ENCODE measurements around the gene CRYL1. TPM values are rescaled to one million over a fixed set of nuclear protein-coding genes. Genes with fewer than 3 reads are reported as not detected.

Gene CRYL1
- total RNA-seq, 3 donors from 2014 or later (not counting 1 experiment from before 2014, with no cell fraction given), result 13.4 to 15.8 (median 14.9) TPM

GRCh38 chr13:20412691-20413355 lies 112.8 kb downstream of the CRYL1 start:
- Mint-ChIP-seq H3K27me3 (ENCODE audit: low read depth in 2 of 2) (peaks cover 0 to 21% of the 10 kb centered on the region in 2 donors), H3K27ac (peak overlapping the region; percentile 9 to 36), H3K4me3 (no peak overlapping the region), H3K36me3 (no peaks in the 10 kb centered on the region), H3K9me3 (no peaks in the 10 kb centered on the region), H3K4me1 (peaks cover 21% of the 10 kb centered on the region in 2 donors)
- no peak for ATAC-seq
- intact Hi-C loops (cut with micrococcal nuclease), result no loop called here
- Histone ChIP-seq H3K27me3 (ENCODE audit: control insufficient read depth, insufficient read depth, low read length) (peaks cover 3% of the 10 kb centered on the region), H3K4me1 (ENCODE audit: control insufficient read depth, insufficient read depth, low read length) (peaks cover 18% of the 10 kb centered on the region), H3K4me3 (ENCODE audit: low read length) (no peak overlapping the region), H3K9me3 (ENCODE audit: control insufficient read depth, insufficient read depth, low read length) (no peaks in the 10 kb centered on the region), H3K27ac (ENCODE audit: low read length) (no peak overlapping the region), H3K36me3 (ENCODE audit: control insufficient read depth, insufficient read depth, low read length) (no peaks in the 10 kb centered on the region)
- WGBS (ENCODE audit: insufficient coverage), result 77% methylated on average over 7 of the region's 7 CpGs
- peak in 1 of 2 donors; percentile 42 for DNase-seq
- TF ChIP-seq CTCF (IDR thresholded peaks at IDR 0.05), result no peak

DNA sequence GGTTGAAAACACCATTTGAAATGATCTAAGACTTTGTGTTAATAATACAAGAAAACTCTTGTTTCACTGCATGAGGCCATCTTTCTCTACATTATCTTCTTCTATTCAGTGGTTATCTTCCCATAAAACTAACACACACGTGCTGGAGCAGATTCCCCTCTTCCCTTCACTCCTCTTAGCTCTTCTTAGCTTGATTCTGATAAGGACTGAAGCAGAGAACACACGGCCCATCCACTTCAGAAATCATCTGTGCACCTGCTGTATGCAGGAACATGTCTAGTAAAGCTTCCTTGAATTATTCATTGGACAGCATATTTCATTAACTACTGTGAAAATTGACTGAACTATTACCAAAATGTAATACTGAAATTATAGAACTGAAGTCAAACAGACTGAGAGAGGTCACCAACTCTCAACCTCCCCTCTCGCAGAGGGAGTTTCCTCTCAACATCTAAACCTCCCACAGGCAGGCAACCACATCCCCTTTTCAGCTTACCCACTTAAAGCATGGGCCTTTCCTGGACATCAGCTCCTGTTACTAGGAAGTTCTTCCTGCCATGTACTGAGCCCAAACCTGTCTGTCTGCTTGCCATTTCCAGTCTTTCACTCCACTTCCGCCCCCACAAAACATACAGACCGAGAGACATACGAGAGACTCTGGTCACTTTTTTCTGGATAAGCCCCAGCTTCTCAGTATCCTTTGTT lies 113.9 kb downstream of the CRYL1 start:
- Mint-ChIP-seq H3K27ac (peak overlapping the region; percentile 71 to 79), H3K4me1 (peaks cover 21% of the 10 kb centered on the region in 2 donors), H3K9me3 (no peaks in the 10 kb centered on the region), H3K27me3 (ENCODE audit: low read depth in 2 of 2) (peaks cover 0 to 11% of the 10 kb centered on the region in 2 donors), H3K4me3 (peak overlapping the region; percentile 74), H3K36me3 (no peaks in the 10 kb centered on the region)
- H3K27ac ChIP-seq (ENCODE audit: low read length), result no peak overlapping the region
- H3K27me3 ChIP-seq (ENCODE audit: control insufficient read depth, insufficient read depth, low read length), result peaks cover 3% of the 10 kb centered on the region
- DNase-seq (peak in 1 of 2 donors; percentile 65), ATAC-seq (peak; percentile 42 to 90 (median 73))
- peaks cover 18% of the 10 kb centered on the region for H3K4me1 ChIP-seq (ENCODE audit: control insufficient read depth, insufficient read depth, low read length)
- H3K4me3 ChIP-seq (ENCODE audit: low read length), result no peak overlapping the region
- no peaks in the 10 kb centered on the region for H3K9me3 ChIP-seq (ENCODE audit: control insufficient read depth, insufficient read depth, low read length)
- TF ChIP-seq CTCF (IDR thresholded peaks at IDR 0.05), result no peak
- no peaks in the 10 kb centered on the region for H3K36me3 ChIP-seq (ENCODE audit: control insufficient read depth, insufficient read depth, low read length)
- WGBS (ENCODE audit: insufficient coverage), result 20% methylated on average over 6 of the region's 6 CpGs
- intact Hi-C loops (cut with micrococcal nuclease), result no loop called here

DNA sequence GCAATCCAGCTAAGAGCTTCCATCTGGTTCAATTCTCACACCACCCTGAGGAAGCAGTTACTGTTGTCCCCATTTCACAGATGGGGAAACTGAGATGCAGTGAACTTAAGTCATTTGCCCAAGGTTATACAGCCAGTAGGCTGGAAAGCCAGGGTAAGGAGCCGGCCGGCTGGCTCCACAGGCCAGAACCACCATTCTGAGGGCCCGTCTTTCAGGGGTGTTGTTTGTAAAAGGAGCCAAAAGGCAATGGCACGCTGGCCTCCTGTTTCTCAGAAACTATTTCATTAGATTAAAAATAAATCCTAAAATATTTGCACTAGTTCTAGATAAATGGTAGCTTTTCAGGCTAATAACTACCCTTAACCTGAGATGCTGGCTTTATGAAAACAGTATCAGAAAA lies 114.9 kb downstream of the CRYL1 start:
- DNase-seq (no peak), ATAC-seq (no peak)
- peak overlapping the region in 1 of 2 donors; percentile 79 for H3K27ac Mint-ChIP-seq
- Histone ChIP-seq H3K27me3 (ENCODE audit: control insufficient read depth, insufficient read depth, low read length) (no peaks in the 10 kb centered on the region), H3K36me3 (ENCODE audit: control insufficient read depth, insufficient read depth, low read length) (no peaks in the 10 kb centered on the region), H3K4me3 (ENCODE audit: low read length) (no peak overlapping the region), H3K9me3 (ENCODE audit: control insufficient read depth, insufficient read depth, low read length) (no peaks in the 10 kb centered on the region), H3K27ac (ENCODE audit: low read length) (no peak overlapping the region), H3K4me1 (ENCODE audit: control insufficient read depth, insufficient read depth, low read length) (peaks cover 18% of the 10 kb centered on the region)
- no peak overlapping the region for H3K4me3 Mint-ChIP-seq
- H3K9me3 Mint-ChIP-seq, result no peaks in the 10 kb centered on the region
- no peaks in the 10 kb centered on the region for H3K36me3 Mint-ChIP-seq
- intact Hi-C loops (cut with micrococcal nuclease), result no loop called here
- peaks cover 21% of the 10 kb centered on the region in 2 donors for H3K4me1 Mint-ChIP-seq
- no peak for TF ChIP-seq CTCF (IDR thresholded peaks at IDR 0.05)
- peaks cover 0 to 1% of the 10 kb centered on the region in 2 donors for H3K27me3 Mint-ChIP-seq (ENCODE audit: low read depth in 2 of 2)
- WGBS (ENCODE audit: insufficient coverage), result 84% methylated on average over 4 of the region's 4 CpGs

All from natural killer cell (primary cell).